ENCODE data around the gene EIF4G2.

The EIF4G2 gene

DNA sequence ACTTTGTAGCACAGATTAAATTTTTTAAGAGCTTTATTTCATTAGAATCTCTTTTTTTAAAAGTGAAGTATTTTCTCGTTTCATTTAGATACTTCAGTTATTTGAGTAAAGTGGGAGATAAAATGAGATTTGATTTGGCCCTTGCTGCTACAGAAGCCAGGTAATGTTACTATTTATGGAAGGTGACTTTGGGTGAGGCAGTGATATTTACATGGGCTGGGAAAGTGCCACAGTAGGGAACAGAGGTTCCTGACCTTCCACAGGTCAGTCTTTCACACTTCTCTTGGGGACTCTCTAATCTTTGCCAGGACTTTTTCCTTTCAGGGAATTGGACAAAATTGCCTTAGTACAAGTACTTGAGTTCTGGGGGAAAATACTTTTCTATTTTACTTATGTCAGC, 37.3 kb downstream of the EIF4G2 start:
- Histone ChIP-seq H3K36me3 (ENCODE audit: insufficient read depth, low read length) (peaks cover 72% of the 10 kb centered on the region), H3K9ac (ENCODE audit: low read length) (no peak overlapping the region)
- TF ChIP-seq EZH2 (IDR thresholded peaks at IDR 0.05; ENCODE audit: borderline replicate concordance, low read length) = no peak
- TF ChIP-seq, protein P1, sequence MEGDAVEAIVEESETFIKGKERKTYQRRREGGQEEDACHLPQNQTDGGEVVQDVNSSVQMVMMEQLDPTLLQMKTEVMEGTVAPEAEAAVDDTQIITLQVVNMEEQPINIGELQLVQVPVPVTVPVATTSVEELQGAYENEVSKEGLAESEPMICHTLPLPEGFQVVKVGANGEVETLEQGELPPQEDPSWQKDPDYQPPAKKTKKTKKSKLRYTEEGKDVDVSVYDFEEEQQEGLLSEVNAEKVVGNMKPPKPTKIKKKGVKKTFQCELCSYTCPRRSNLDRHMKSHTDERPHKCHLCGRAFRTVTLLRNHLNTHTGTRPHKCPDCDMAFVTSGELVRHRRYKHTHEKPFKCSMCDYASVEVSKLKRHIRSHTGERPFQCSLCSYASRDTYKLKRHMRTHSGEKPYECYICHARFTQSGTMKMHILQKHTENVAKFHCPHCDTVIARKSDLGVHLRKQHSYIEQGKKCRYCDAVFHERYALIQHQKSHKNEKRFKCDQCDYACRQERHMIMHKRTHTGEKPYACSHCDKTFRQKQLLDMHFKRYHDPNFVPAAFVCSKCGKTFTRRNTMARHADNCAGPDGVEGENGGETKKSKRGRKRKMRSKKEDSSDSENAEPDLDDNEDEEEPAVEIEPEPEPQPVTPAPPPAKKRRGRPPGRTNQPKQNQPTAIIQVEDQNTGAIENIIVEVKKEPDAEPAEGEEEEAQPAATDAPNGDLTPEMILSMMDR (IDR thresholded peaks at IDR 0.05; ENCODE audit: low read length) = no peak

DNA sequence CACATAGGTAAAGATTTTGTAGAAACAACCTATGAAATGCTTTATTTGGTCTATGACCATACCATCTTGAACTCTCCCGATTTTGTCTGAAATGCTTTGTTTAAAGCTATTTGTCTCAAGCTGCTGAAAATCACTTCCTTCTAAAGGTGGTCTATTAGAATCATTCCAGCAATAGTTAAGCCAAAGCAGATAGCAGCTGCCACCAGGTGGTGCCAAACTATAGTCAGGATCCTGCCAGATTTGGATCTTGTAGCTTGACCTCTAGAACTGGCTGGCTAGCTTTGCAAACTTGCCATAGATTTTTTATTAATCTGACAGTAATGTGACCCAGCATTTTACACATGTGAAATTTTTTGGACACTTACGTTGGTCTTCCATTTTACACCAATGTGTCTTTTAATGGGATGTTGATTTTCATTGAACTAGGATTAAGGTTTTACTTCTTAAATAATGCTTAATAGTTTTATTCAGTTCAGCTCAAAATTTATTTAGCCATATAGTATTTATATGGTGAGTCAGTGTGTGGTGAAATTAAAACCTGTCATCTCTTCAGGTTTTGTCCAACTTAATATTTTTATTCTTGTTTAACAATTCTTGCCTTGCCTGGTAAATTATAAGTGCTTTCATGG, 38.0 kb downstream of the EIF4G2 start:
- Histone ChIP-seq H3K79me2 (ENCODE audit: insufficient read depth, low read length) (no peaks in the 10 kb centered on the region), H3K36me3 (ENCODE audit: insufficient read depth, low read length) (peaks cover 68% of the 10 kb centered on the region), H2AFZ (ENCODE audit: low read length) (no peak overlapping the region), H3K4me2 (ENCODE audit: low read length) (no peak overlapping the region), H3F3A (ENCODE audit: insufficient read depth, low read length) (no peaks in the 10 kb centered on the region), H3K27ac (ENCODE audit: low read depth, low read length, poor library complexity, severe bottlenecking) (no peak overlapping the region), H3K9ac (ENCODE audit: low read length) (no peak overlapping the region), H4K20me1 (ENCODE audit: insufficient read depth, low read length) (no peaks in the 10 kb centered on the region), H3K27me3 (ENCODE audit: insufficient read depth, low read length) (no peaks in the 10 kb centered on the region), H3K9me3 (ENCODE audit: low read length) (no peaks in the 10 kb centered on the region), H3K4me3 (ENCODE audit: low read depth, low read length, poor library complexity, severe bottlenecking) (no peak overlapping the region), H3K4me1 (ENCODE audit: insufficient read depth, low read length, severe bottlenecking) (no peaks in the 10 kb centered on the region), H3K9me2 (ENCODE audit: low read depth, low read length) (no peaks in the 10 kb centered on the region)
- TF ChIP-seq, protein P1 (IDR thresholded peaks at IDR 0.05; ENCODE audit: low read length) = peak; percentile 75
- no peak for TF ChIP-seq EZH2 (IDR thresholded peaks at IDR 0.05; ENCODE audit: borderline replicate concordance, low read length)

More for the DNA sequence above, 37.3 kb downstream of the EIF4G2 start:
- Histone ChIP-seq H3K9me2 (ENCODE audit: low read depth, low read length) (no peaks in the 10 kb centered on the region), H3K27me3 (ENCODE audit: insufficient read depth, low read length) (no peaks in the 10 kb centered on the region), H3K79me2 (ENCODE audit: insufficient read depth, low read length) (no peaks in the 10 kb centered on the region), H2AFZ (ENCODE audit: low read length) (no peak overlapping the region), H3K9me3 (ENCODE audit: low read length) (no peaks in the 10 kb centered on the region), H3K4me1 (ENCODE audit: insufficient read depth, low read length, severe bottlenecking) (no peaks in the 10 kb centered on the region), H3K27ac (ENCODE audit: low read depth, low read length, poor library complexity, severe bottlenecking) (no peak overlapping the region), H3F3A (ENCODE audit: insufficient read depth, low read length) (no peaks in the 10 kb centered on the region), H3K4me3 (ENCODE audit: low read depth, low read length, poor library complexity, severe bottlenecking) (no peak overlapping the region), H4K20me1 (ENCODE audit: insufficient read depth, low read length) (no peaks in the 10 kb centered on the region), H3K4me2 (ENCODE audit: low read length) (no peak overlapping the region)

DNA sequence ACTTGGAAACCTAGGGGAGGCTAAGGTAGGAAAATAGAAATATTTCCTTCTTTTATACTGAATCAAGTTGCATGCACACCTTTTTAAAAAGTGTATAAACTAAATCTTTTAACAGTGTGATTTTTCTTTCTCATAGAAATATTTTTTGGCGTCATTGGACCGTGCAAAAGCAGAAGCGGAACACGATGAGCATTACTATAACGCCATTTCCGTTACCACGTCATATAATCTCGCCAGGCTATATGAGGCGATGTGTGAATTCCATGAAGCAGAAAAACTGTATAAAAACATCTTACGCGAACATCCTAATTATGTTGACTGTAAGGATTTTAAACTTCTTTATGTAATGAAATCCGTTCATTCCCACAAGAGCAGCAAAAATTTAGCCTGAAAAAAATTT, 44.3 kb downstream of the EIF4G2 start:
- H2AFZ ChIP-seq (ENCODE audit: low read length) = no peak overlapping the region
- no peaks in the 10 kb centered on the region for H3K4me1 ChIP-seq (ENCODE audit: insufficient read depth, low read length, severe bottlenecking)
- no peak overlapping the region for H3K4me2 ChIP-seq (ENCODE audit: low read length)
- H3K36me3 ChIP-seq (ENCODE audit: insufficient read depth, low read length) = peaks cover 50% of the 10 kb centered on the region
- no peaks in the 10 kb centered on the region for H4K20me1 ChIP-seq (ENCODE audit: insufficient read depth, low read length)
- TF ChIP-seq EZH2 (IDR thresholded peaks at IDR 0.05; ENCODE audit: borderline replicate concordance, low read length) = no peak
- TF ChIP-seq, protein P1 (IDR thresholded peaks at IDR 0.05; ENCODE audit: low read length) = no peak
- H3K4me3 ChIP-seq (ENCODE audit: low read depth, low read length, poor library complexity, severe bottlenecking) = no peak overlapping the region
- H3K79me2 ChIP-seq (ENCODE audit: insufficient read depth, low read length) = no peaks in the 10 kb centered on the region
- H3K9me3 ChIP-seq (ENCODE audit: low read length) = no peaks in the 10 kb centered on the region
- H3K9me2 ChIP-seq (ENCODE audit: low read depth, low read length) = no peaks in the 10 kb centered on the region
- no peak overlapping the region for H3K9ac ChIP-seq (ENCODE audit: low read length)
- H3K27me3 ChIP-seq (ENCODE audit: insufficient read depth, low read length) = no peaks in the 10 kb centered on the region
- no peaks in the 10 kb centered on the region for H3F3A ChIP-seq (ENCODE audit: insufficient read depth, low read length)
- no peak overlapping the region for H3K27ac ChIP-seq (ENCODE audit: low read depth, low read length, poor library complexity, severe bottlenecking)

All from OCI-LY1 (cell line).